Activated CD8-positive, alpha-beta memory T cell treated with anti-CD3 and anti-CD28 coated beads for 36 hours (primary cell): ENCODE data around the gene SLC15A3. TPM values are rescaled to one million over a fixed set of nuclear protein-coding genes. Genes with fewer than 3 reads are reported as not detected.

Experiments used
- CTCF ChIA-PET: fragments of 350-600 bp; sonication (Branson Sonifier 250); formaldehyde crosslinking; loops from one replicate; lab custom pipeline; 2021; ENCODE audit warnings: antibody characterized with exemption; lab: Charles Lee
- POLR2A ChIA-PET: fragments of 350-600 bp; sonication (Branson Sonifier 250); formaldehyde crosslinking; loops from one replicate; lab custom pipeline; 2021; ENCODE audit warnings: antibody characterized with exemption; lab: Charles Lee
- total RNA-seq, 2 experiments: library from RNA; stranded (reverse); gene quantifications; one replicate each; pipeline ENCODE4 v1.2.3, GENCODE V29; 2021

The SLC15A3 gene
- total RNA-seq, 2 experiments from 2014 or later = 0.95 to 2.3 TPM

GRCh38 chr11:60924906-60925853 is 26.8 kb downstream of the SLC15A3 start:
- POLR2A ChIA-PET = interaction anchor here (0.6 kb wide), 2 partner anchors 112 to 119 kb away, joined by 4 to 5 read pairs; no protein-coding TSS in a partner anchor
- CTCF ChIA-PET = no interaction called here

DNA sequence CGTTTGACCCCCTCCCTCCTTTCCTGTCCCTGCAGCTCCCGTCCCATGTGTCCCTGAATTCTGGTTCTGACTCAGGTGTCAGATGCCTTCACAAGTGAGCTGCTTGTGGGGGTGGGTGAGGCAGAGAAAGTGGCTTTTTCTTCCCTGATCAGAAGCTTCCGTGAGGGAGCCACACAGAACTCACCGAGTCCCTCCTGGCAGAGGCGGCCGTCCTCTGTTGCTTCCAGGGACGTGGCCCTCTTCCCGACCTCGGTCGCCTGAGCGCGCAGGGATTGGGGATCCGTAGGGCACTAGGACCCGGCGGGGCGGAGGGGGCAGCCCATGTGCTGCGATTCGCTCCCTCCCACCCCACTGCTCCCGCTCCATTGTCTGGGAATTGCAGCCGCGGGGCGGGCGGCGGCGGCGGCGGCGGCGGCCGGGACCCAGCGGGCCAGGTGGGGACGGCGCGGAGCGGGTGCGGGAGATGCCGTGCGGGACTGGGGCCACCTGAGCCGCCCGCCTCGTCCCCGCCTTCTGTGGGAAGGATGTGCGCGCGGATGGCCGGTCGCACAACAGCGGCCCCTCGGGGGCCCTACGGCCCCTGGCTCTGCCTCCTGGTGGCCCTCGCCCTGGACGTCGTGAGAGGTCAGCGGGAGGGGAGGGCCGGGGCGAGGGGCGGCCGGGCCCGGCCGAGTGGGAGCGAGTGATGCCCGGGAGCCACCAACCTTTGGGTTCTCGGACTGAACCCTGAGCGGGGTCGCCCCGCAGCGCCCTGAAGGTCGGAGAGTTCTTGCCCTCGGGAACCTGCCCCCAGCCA is 27.7 kb downstream of the SLC15A3 start, which contains the start of gene TMEM132A:
Gene TMEM132A (plus strand): TSS at position 351 of the 796 bp plus-strand sequence. CDS start 174 bp downstream, at position 525.
- POLR2A ChIA-PET = interaction anchor here (1.3 kb wide), 1 partner anchor 9 kb away, joined by 6 read pairs; no protein-coding TSS in a partner anchor

DNA sequence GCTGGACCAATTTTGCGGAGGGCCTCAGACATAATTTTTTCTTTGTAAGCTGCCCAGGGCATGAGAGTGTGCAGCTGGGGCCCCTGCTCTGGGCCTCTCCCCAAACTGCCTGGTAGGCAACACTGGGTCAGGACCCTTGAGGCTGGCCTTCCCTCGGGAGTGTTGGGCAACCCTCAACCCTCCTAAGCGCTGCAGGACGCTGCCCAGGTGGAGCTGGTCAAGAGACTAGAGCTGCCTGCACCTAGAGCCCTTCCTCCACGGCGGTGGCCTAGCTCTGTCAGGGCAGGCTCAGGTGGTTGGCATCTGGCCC is 28.2 kb downstream of the SLC15A3 start:
- CTCF ChIA-PET = interaction anchor here (1.1 kb wide), 2 partner anchors 8 to 264 kb away, joined by 3 to 6 read pairs; no protein-coding TSS in a partner anchor
- POLR2A ChIA-PET = interaction anchor here (1.3 kb wide), 1 partner anchor 8 kb away, joined by 6 read pairs; no protein-coding TSS in a partner anchor

More for the DNA sequence above, 27.7 kb downstream of the SLC15A3 start, which contains the start of gene TMEM132A:
- CTCF ChIA-PET = interaction anchor here (1.1 kb wide), 2 partner anchors 9 to 263 kb away, joined by 3 to 6 read pairs; no protein-coding TSS in a partner anchor

DNA sequence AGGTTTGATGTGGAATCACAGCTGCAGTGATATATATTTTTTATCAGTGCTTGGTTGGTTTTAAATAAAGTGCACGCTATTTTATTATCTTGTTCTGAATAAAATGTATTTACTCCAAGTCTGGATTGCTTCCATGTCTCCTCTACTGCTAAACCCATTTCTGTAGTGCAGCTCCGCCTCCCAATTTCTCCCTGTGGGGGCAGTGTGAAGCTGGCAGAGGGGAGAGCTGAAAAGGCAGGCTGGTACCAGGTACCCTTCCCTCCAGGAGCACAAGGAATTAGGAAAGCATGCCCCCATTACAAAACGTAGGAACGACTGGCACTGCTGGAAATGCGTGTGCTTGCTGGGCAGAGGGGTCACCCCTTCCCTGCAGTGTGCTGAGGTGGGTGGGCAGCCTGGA is 28.6 kb downstream of the SLC15A3 start:
- CTCF ChIA-PET = interaction anchor here (1.1 kb wide), 2 partner anchors 8 to 264 kb away, joined by 3 to 6 read pairs; no protein-coding TSS in a partner anchor
- POLR2A ChIA-PET = interaction anchor here (1.3 kb wide), 1 partner anchor 8 kb away, joined by 6 read pairs; no protein-coding TSS in a partner anchor

DNA sequence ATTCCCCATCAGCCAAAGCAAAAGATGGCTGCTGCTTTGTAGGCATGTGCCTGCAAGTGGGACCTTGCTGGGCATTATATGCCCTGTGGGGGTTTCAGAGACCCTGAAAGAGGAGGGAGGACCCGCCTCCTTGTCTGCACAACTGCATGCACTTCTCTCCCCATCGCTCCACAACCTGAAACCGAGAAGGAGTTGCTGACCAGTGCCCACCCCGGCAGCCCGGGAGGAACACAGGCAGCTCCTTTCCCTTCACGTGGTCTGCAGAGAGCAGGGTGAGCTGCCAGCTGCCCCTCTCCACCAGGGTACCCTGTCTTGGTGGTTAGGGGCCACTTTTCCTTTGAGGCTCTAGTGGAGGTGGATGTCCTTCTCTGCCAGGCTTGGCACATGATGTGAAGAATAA is 29.1 kb downstream of the SLC15A3 start:
- POLR2A ChIA-PET = no interaction called here
- CTCF ChIA-PET = no interaction called here

GRCh38 chr11:60921777-60922335 is 30.1 kb downstream of the SLC15A3 start:
- CTCF ChIA-PET = no interaction called here
- POLR2A ChIA-PET = no interaction called here

DNA sequence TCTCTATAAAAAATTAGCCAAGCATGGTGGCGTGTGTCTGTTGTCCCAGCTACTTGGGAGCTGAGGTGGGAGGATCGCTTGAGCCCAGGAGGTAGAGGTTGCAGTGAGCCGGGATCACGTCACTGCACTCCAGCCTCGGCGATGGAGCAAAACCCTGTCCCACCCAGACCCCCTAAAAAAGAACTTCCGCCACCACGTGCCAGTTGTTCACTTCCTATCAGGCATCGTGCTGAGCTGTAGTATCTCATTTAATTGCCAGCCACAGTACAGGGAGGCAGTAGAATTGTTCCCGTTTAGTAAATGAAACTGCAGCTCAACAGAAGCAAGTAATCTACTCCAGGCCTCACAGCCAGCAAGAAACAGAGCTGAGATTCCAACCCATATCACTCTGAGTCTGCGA is 30.7 kb downstream of the SLC15A3 start:
- CTCF ChIA-PET = no interaction called here

GRCh38 chr11:60919956-60920355 is 32.0 kb downstream of the SLC15A3 start:
- CTCF ChIA-PET = interaction anchor here (1.1 to 1.7 kb wide), 3 partner anchors 9 to 50 kb away, joined by 3 read pairs; no protein-coding TSS in a partner anchor

More for the DNA sequence above, 30.7 kb downstream of the SLC15A3 start:
- POLR2A ChIA-PET = no interaction called here

GRCh38 chr11:60919320-60919719 is 32.7 kb downstream of the SLC15A3 start:
- ChIA-PET CTCF (interaction anchor here (1.0 to 1.7 kb wide), 3 partner anchors 9 to 183 kb away, joined by 3 read pairs; partner anchors contain the start of gene CD5), POLR2A (no interaction called here)

More at GRCh38 chr11:60919956-60920355, 32.0 kb downstream of the SLC15A3 start:
- POLR2A ChIA-PET = no interaction called here

DNA sequence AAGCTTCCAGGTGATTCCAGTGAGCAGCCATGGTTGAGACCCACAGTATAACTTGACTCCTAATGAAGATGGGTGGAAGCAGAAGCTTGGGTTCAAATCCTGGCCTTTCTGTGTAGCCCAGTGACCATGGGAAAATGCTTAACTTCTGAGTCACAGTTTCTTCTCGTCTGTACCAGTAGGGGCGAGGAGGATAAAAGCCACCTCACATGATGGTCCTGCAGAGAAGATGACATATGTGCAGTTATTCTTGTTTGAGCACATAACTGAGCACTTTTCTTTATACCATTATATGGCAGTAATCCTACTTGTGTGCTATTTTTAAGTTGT is 33.1 kb downstream of the SLC15A3 start:
- CTCF ChIA-PET = interaction anchor here (1.0 kb wide), 1 partner anchor 183 kb away, joined by 3 read pairs; the partner anchor contains the start of gene CD5
- POLR2A ChIA-PET = no interaction called here

- CTCF ChIA-PET = interaction anchor here (1.0 to 1.4 kb wide), 2 partner anchors 50 to 183 kb away, joined by 3 to 4 read pairs; partner anchors contain the start of gene CD5
- POLR2A ChIA-PET = no interaction called here
Observed at GRCh38 chr11:60918251-60918938, 33.6 kb downstream of the SLC15A3 start.

- POLR2A ChIA-PET = no interaction called here
- CTCF ChIA-PET = interaction anchor here (1.4 kb wide), 1 partner anchor 52 kb away, joined by 4 read pairs; no protein-coding TSS in a partner anchor
Observed at GRCh38 chr11:60917267-60917666, 34.7 kb downstream of the SLC15A3 start.

DNA sequence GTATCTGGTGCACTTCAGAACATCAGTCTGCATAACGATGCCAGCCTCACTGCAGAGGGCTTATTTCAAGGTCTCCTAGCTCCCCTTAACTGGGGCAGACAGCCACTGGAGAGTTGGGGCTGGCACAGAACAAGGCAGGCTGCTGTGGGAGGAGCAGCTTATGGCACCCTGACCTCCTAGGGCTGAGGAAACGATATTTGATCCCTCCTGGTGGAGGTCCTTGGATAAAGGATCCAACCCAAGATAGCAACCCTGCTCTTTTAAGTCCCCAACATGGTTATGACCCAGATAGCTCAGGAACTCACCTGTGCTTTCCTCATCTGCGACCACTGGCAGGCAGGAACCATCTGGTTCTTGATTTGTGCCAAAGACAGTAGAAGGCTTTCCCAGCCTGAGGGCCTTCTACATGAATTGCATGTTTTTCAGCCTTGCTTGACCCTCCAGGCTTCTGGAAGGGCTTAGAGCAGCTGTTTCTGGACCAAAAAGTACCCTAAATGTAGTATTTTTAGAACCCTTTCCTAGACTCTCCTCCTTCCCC is 35.2 kb downstream of the SLC15A3 start:
- ChIA-PET CTCF (no interaction called here), POLR2A (no interaction called here)

- CTCF ChIA-PET = interaction anchor here (0.6 to 3.1 kb wide), 12 partner anchors 8 to 272 kb away, joined by 3 to 24 read pairs (median 4); partner anchors contain the start of genes CD6, PRPF19 and TMEM132A
- POLR2A ChIA-PET = interaction anchor here (0.7 to 2.9 kb wide), 3 partner anchors 8 to 12 kb away, joined by 3 to 19 read pairs (median 6); partner anchors contain the start of genes PRPF19 and TMEM132A
Observed at GRCh38 chr11:60915248-60915914, 36.6 kb downstream of the SLC15A3 start.

DNA sequence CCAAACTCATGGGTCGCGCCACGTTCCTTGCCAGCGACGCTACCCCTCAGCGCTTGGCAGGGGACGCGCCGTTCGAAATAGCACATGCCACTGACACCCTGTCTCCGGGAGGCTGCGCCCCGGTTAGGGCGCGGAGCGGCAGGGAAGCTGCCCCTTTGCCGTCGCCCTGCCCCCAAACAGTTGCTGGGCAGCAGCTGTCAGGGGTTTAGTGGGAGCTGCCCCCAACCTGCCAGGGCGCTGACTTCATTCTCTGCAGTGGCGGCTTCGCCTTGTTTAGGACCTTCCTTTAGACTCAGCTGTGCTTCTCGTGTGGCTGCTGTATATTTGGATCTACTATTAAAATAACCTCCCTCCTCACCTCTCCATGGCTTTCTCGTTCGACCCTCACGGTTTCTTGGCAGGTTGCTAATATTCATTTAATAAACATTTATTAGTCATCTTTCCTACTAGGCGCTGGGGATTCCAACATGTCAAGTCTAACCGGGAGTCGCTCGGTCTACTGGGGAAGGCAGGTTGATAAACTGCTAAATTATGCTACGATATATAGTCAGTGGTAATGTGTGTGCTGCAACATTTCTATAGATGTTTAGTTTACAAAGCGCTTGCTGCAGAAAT is 37.2 kb downstream of the SLC15A3 start:
- ChIA-PET POLR2A (interaction anchor here (0.7 to 2.9 kb wide), 4 partner anchors 9 to 80 kb away, joined by 3 to 19 read pairs (median 4); partner anchors contain the start of genes PRPF19 and TMEM132A), CTCF (interaction anchor here (1.1 to 3.1 kb wide), 10 partner anchors 9 to 272 kb away, joined by 3 to 24 read pairs (median 4); partner anchors contain the start of genes CD6 and TMEM132A)
